WI38 (cell line): ENCODE data around the gene GUCY2D.
A peak's percentile ranks its signal among the peaks of the same experiment; 100 is the strongest.

ENCODE experiments used
- H3K4me3 ChIP-seq: 2 replicates; pipeline ENCODE4 v1.5.1; 2011; ENCODE audit warnings: low read depth, mild to moderate bottlenecking, control low read depth, low read length
- CTCF ChIP-seq: IDR thresholded peaks from 2 replicates; pipeline ENCODE4 v1.5.1; 2012; ENCODE audit warnings: low read depth, mild to moderate bottlenecking, control low read depth, low read length

GUCY2D gene

GRCh38 chr17:8029121-8029520 is 26.7 kb downstream of the GUCY2D start:
- no peak for TF ChIP-seq CTCF
- no peak overlapping the region for H3K4me3 ChIP-seq

GRCh38 chr17:8031261-8031661 is 28.8 kb downstream of the GUCY2D start:
- no peak for TF ChIP-seq CTCF

GRCh38 chr17:8031950-8032349 is 29.5 kb downstream of the GUCY2D start:
- no peak for TF ChIP-seq CTCF
- no peak overlapping the region for H3K4me3 ChIP-seq

More at GRCh38 chr17:8031261-8031661, 28.8 kb downstream of the GUCY2D start:
- H3K4me3 ChIP-seq: no peak overlapping the region

- TF ChIP-seq CTCF: no peak
- no peak overlapping the region for H3K4me3 ChIP-seq
Observed at GRCh38 chr17:8032442-8032841, 30.0 kb downstream of the GUCY2D start.

- TF ChIP-seq CTCF: no peak
- H3K4me3 ChIP-seq: no peak within 1 kb of the TSS
Observed at GRCh38 chr17:8038954-8039610, 36.7 kb downstream of the GUCY2D start, which contains the start of gene ALOX15B. Gene ALOX15B, plus strand, starts transcription at chr17:8039059. Its CDS starts 97 bp downstream, at chr17:8039156.

GRCh38 chr17:8039611-8040168 is 37.3 kb downstream of the GUCY2D start:
- no peak overlapping the region for H3K4me3 ChIP-seq
- TF ChIP-seq CTCF: no peak

GRCh38 chr17:8041249-8041928 is 39.0 kb downstream of the GUCY2D start:
- H3K4me3 ChIP-seq: no peak overlapping the region
- peak; percentile 34; the same call in 1 of the 2 replicates for TF ChIP-seq CTCF
